Measurements from ENCODE around the gene SPNS3.

GRCh38 chr17:4425398-4425797 lies 8.3 kb upstream of the SPNS3 start:
- TF ChIP-seq, protein P1, sequence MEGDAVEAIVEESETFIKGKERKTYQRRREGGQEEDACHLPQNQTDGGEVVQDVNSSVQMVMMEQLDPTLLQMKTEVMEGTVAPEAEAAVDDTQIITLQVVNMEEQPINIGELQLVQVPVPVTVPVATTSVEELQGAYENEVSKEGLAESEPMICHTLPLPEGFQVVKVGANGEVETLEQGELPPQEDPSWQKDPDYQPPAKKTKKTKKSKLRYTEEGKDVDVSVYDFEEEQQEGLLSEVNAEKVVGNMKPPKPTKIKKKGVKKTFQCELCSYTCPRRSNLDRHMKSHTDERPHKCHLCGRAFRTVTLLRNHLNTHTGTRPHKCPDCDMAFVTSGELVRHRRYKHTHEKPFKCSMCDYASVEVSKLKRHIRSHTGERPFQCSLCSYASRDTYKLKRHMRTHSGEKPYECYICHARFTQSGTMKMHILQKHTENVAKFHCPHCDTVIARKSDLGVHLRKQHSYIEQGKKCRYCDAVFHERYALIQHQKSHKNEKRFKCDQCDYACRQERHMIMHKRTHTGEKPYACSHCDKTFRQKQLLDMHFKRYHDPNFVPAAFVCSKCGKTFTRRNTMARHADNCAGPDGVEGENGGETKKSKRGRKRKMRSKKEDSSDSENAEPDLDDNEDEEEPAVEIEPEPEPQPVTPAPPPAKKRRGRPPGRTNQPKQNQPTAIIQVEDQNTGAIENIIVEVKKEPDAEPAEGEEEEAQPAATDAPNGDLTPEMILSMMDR (IDR thresholded peaks at IDR 0.05), result no peak
- TF ChIP-seq POLR2A (IDR thresholded peaks at IDR 0.05), result no peak
